ENCODE data around the gene CDH13. TPM values are rescaled to one million over a fixed set of nuclear protein-coding genes. Genes with fewer than 3 reads are reported as not detected.

Gene CDH13

Small RNA genes within 50 kb of the gene (small RNA-seq; reads per million reads assigned to genes)
- gene AC099506.2 (not detected), gene MIR3182 (not detected), gene MIR8058 (not detected)

All from skeletal muscle satellite cell (primary cell).